H7 (cell line): Measurements from ENCODE around the gene ARL4A. TPM values are rescaled to one million over a fixed set of nuclear protein-coding genes. Genes with fewer than 3 reads are reported as not detected.
A peak's percentile ranks its signal among the peaks of the same experiment; 100 is the strongest.
"Not testable (repeated sequence)": the region's sequence is repeated elsewhere in the genome, so short reads cannot be mapped to it uniquely, and the experiment has no call there.

ENCODE experiments used
- DNase-seq: peaks from one replicate; pipeline ENCODE4 v3.0.0; 2012
- H3K27me3 ChIP-seq: 2 replicates; pipeline ENCODE4 v1.6.0; 2011; ENCODE audit warnings: mild to moderate bottlenecking, low read length; ENCODE audit not compliant: control insufficient read depth, insufficient read depth
- H3K36me3 ChIP-seq: replicated peaks from 2 replicates; pipeline ENCODE4 v1.5.1; 2011; ENCODE audit warnings: low read length; ENCODE audit not compliant: control insufficient read depth, insufficient read depth
- H3K4me3 ChIP-seq: 2 replicates; pipeline ENCODE4 v1.5.1; 2011; ENCODE audit warnings: low read depth, mild to moderate bottlenecking, control low read depth, low read length, moderate library complexity; ENCODE audit not compliant: insufficient read depth
- total RNA-seq: library from RNA; depleted of rRNA; stranded (reverse); fragments of >200 nt; shearing (Covaris generic); gene quantifications from 2 replicates; pipeline ENCODE4 v1.2.3, GENCODE V29; 2014; rRNA removed

Gene ARL4A
- total RNA-seq, result 25.3 and 28.5 TPM in 2 replicates

GRCh38 chr7:12686891-12687717 is at the start of gene ARL4A:
Gene ARL4A (plus strand): TSS chr7:12687633. CDS start chr7:12688255, 622 bp downstream.
- DNase-seq, result peak; percentile 94
- Histone ChIP-seq H3K36me3 (no peaks in the 10 kb centered on the region; the same call in 1 of the 2 replicates), H3K4me3 (peak within 1 kb of the TSS; percentile 96), H3K27me3 (no peaks in the 10 kb centered on the region)

DNA sequence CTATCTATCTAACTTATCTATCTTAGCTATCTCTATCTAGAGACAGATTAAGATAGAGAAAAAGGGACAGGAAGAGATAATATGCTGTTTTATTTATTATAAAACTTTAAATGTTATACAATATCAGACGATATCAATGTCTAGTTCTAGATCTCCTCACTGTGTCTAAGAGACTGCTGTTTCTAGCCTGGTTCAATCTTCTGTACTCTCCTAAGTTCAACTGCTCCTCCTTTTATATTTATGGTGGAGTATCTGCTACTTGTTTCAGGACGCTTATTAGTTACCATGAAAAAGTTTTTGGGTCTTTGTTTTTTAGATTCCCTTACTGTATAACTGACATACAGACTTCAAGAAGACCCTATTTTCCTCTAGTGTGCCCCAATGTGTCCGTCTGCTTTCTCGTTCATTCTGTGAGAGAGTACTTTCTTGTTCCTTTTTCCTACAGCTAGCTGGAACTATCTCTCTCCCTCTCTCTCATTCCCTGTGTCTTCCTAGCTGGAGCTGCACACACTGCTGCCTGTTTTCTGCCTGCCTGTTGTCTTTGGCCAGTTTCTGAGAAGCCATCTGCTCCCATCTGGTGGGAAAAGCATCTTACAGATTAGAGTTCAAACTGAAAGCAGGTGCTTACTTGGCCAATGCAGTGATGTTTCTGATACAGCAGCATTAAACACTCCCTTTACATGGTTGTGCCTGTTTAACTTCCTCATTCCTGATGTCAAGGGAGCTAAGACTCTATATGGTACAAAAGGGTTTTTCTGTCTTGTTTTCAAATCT is 49.4 kb upstream of the ARL4A start:
- no peak for DNase-seq
- Histone ChIP-seq H3K27me3 (no peaks in the 10 kb centered on the region), H3K4me3 (no peak overlapping the region), H3K36me3 (no peaks in the 10 kb centered on the region)

DNA sequence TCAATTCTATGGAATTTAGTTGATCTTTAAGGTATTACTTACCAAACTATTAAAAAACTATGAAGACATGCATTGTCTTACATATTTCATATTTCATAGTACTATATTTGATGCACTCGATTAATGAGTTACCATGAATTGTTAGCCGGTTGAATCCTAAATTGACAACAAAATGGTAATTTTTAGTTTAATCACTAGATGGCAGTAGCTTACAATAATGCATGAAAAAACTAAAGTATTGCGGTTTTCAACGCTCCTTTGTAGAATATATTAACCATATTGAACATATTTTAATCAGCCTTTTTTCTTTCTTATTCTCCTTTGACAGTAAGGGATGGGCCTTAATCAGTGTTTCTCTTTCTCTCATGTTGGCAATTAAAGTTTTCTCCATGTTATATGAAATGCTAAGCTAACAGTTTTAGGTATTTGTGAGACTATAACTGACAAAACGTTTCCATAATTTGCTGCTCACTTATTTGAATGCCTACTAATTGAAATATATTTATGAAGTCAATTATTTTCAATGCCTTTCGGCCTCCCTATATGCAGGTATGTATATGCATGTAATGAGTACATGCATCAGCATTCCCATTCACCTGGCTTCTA is 48.5 kb upstream of the ARL4A start:
- Histone ChIP-seq H3K27me3 (no peaks in the 10 kb centered on the region), H3K36me3 (no peaks in the 10 kb centered on the region), H3K4me3 (no peak overlapping the region)
- DNase-seq, result no peak

DNA sequence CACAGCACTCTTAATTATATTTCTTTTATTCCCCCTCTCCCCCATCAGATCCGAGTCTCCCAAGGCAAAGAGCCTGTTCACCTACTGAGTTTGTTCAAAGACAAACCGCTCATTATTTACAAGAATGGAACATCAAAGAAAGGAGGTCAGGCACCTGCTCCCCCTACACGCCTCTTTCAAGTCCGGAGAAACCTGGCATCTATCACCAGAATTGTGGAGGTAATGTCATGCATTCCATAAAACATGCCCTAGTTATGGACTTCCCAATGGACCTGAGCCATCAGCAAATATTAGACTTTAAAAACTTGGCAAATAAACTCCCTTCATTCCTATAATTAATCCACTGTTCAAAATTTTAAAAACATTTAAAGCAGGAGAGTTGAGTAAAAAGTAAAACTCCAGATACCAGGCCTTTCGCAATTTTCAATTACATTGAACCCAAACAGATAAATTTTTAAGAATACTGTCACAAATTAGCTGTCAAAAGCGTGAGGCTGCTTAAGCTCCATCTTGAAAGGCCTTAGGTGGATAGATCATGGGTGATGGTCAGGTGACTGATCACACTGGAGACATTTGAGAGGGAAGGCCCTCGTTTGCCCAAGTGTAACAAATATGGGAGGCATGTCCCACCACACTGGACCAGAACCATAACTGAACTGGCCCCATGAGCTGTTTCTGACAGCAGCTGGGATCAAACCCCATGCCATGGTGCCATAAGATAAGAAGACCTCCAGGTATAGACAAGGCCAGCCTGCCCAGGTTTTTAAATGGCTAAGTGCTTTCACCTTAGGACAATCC is 46.9 kb upstream of the ARL4A start:
- no peak for DNase-seq
- H3K27me3 ChIP-seq, result no peaks in the 10 kb centered on the region
- no peaks in the 10 kb centered on the region for H3K36me3 ChIP-seq
- H3K4me3 ChIP-seq, result no peak overlapping the region

- Histone ChIP-seq H3K36me3 (no peaks in the 10 kb centered on the region), H3K4me3 (no peak overlapping the region), H3K27me3 (no peaks in the 10 kb centered on the region)
- DNase-seq, result no peak
Measured at GRCh38 chr7:12641196-12641595, 46.2 kb upstream of the ARL4A start.

GRCh38 chr7:12642508-12642907 is 44.9 kb upstream of the ARL4A start:
- Histone ChIP-seq H3K36me3 (no peaks in the 10 kb centered on the region), H3K4me3 (no peak overlapping the region), H3K27me3 (no peaks in the 10 kb centered on the region)
- DNase-seq, result no peak

GRCh38 chr7:12643001-12643643 is 44.3 kb upstream of the ARL4A start:
- H3K27me3 ChIP-seq, result no peaks in the 10 kb centered on the region
- no peak for DNase-seq

GRCh38 chr7:12643644-12644043 is 43.8 kb upstream of the ARL4A start:
- DNase-seq, result no peak
- no peak overlapping the region for H3K4me3 ChIP-seq
- H3K36me3 ChIP-seq, result no peaks in the 10 kb centered on the region
- no peaks in the 10 kb centered on the region for H3K27me3 ChIP-seq

More at GRCh38 chr7:12643001-12643643, 44.3 kb upstream of the ARL4A start:
- Histone ChIP-seq H3K4me3 (no peak overlapping the region), H3K36me3 (no peaks in the 10 kb centered on the region)

DNA sequence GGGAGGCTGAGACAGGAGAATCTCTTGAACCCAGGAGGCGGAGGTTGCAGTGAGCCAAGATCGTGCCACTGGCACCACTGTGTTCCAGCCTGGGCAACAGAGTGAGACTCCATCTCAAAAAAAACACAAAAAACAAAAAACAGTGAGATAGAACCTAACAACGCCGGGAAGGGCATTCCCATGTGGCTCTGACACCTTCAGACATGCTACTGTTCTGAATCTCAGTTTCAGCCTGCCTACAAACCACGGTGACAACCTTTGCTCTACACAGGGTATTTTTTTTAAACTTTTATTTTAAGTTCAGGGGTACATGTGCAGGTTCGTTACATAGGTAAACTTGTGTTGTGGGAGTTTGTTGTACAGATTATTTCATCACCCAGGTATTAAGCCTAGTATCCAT is 42.2 kb upstream of the ARL4A start:
- H3K36me3 ChIP-seq, H3K4me3 ChIP-seq, DNase-seq, H3K27me3 ChIP-seq: not testable (repeated sequence)

- DNase-seq, result peak; percentile 5
- no peaks in the 10 kb centered on the region for H3K27me3 ChIP-seq
- H3K36me3 ChIP-seq, result no peaks in the 10 kb centered on the region
- no peak overlapping the region for H3K4me3 ChIP-seq
Measured at GRCh38 chr7:12646139-12646538, 41.3 kb upstream of the ARL4A start.

DNA sequence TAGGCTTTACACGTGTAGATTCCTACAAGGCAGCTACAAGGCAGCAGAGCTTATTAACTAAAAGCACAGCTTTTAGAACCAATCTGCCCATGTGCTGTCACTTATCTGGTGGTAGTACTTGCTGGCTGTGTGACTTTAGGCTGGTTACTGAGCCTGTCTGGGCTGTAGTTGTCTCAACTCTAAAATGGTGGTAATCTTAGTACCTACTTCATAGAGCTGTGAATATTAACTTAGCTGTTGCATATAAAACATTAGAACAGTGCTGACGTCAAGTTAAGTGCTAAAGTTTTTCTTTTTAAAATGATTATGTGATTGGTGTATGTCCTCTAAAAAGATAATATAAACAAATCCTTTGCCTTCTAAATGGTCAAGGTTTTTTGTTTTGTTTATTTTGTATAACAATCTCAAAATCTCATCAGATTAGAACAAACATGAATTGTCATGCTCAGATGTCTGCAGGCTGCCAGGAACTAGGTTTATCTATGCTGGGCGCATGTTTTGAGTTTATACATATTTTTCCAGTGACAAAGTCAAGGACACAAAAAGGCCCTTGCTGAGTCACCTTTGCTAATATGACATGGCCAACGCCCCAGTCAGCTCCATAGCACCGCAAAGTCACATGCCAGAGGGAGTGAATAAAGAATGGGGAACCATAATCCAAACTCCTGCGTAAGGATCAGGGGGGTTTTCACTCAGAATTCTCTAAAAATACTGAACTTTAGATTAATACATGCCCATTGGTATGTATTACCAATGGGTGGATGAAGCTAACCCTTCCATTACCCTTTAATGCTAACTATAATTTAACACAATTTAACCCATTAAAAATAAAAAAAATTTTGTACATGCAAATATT is 39.8 kb upstream of the ARL4A start:
- no peaks in the 10 kb centered on the region for H3K36me3 ChIP-seq
- H3K27me3 ChIP-seq, result no peaks in the 10 kb centered on the region
- no peak for DNase-seq
- no peak overlapping the region for H3K4me3 ChIP-seq

DNA sequence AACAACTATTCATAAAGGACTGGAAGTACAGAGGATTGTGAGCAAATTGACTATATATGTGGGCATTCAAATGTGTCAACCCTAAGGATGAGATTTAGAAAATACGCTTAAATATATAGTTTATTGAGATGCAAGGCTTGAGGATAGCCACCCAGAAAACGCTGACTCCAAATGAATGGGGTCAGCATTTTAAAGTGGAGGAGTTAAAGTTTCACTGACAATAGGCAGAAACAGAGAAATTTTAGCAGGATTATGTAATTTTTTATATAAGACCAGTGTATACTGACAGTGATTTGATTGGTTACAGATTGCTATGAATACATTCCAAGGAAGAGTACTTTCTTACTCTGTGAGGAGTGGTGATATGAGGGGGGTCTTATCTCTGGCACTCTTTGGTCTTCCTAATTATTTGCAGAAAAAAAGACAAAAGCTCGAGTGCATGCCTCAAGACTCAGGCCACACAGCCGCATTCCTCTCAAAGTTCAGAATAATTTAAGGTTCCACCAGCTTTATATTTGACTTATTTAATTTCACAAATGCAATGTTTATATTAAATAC is 38.6 kb upstream of the ARL4A start:
- DNase-seq, result peak; percentile 4
- H3K27me3 ChIP-seq, result no peaks in the 10 kb centered on the region
- H3K4me3 ChIP-seq, result no peak overlapping the region
- H3K36me3 ChIP-seq, result no peaks in the 10 kb centered on the region

DNA sequence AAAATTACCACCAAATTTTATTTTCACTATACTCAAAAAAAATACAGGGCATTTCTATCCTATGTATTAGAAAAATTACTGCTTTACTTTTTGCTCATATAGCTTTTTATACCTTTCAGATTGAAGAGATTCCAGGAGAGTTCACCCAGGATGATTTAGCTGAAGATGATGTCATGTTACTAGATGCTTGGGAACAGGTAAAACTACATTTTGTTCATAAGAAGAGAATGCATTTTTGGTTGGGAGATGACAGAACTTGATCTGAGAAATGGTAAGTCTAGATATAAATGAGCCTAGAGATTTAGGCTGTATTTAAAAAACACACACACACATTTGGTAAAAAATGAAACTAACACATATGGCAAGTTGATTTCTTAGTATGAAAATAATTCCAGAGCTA is 38.1 kb upstream of the ARL4A start:
- no peaks in the 10 kb centered on the region for H3K36me3 ChIP-seq
- no peaks in the 10 kb centered on the region for H3K27me3 ChIP-seq
- H3K4me3 ChIP-seq, result no peak overlapping the region
- DNase-seq, result no peak
